Effector CD8-positive, alpha-beta T cell (primary cell): ENCODE data around the gene CCSER1.

Experiments
- DNase-seq: peaks from one replicate; lab custom pipeline; 2025; lab: John Stamatoyannopoulos, UW

CCSER1 gene

DNA sequence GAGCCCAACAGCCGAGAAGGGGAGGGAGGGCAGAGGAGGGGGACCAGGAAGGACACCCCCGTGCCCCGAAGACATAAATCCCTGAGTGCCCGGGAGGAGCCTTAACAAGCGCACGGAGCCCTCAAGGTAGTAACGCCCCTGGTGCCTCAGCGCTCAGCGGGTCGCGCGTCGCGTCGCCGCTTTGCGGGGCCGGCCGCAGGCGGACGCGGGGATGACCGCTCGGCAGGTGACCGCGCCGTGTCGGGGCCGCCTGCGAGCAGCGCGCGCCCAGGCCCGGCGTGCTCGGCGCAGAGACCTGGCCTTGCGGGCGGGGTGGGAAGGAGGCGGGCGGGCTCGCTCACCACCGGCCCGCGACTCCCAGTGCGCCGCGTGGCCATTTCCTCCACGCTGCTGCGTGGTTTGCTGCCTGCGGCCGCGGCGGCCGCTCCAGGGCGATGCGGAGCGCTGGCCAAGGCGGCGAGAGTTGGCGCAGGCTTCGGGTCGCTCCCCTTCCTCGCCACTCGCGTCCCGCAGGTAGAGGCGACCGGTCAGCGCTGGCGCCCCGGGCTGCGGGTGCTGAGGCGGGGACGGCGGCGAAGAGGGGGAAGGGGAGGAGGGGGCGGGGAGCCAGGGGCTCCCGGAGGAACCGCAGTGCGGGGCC lies 632 bp downstream of the CCSER1 start:
- DNase-seq: no peak

DNA sequence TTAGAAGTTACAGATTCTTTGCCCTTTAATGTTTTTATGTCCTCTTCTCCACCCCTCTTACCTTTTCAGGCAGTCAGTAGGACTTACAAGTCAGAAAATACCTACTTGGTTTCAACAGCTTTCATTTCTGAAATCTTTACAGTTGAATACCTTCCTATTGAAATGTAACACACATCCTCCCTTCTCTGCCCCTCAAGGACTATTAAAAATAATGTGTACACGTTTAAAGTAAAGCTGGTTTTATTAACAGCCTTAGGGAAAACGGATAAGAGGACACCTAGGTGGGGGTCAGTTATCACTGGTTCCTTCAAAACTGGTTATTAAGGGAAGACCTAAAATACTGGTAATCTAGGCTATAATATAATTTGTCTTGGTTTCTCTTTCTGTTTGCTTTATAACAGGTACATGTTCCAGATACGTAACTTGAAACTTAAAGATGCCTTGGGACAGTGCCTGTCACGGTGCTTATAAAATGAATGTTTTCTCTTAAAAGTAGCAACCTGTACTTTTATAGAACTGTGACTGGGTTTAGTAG lies 1.8 kb downstream of the CCSER1 start:
- DNase-seq: no peak

DNA sequence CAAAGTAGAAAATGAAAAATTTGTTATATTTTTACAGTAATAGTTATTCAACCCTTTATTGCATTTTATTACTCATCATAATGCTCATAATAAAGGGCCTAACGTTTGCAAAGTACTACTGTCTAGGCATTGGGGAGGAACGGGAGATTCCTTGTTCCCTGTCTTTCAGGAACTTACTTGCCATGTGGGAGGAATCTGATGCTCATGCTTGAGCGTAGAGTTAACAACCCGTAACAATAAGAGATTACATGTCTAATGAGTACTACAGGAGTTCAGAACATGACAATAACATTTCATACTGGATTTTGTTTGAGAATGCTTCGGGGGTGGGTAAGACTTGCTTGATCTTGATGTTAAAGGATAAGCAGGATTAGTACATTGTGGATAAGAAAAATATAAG lies 2.9 kb downstream of the CCSER1 start:
- DNase-seq: no peak

DNA sequence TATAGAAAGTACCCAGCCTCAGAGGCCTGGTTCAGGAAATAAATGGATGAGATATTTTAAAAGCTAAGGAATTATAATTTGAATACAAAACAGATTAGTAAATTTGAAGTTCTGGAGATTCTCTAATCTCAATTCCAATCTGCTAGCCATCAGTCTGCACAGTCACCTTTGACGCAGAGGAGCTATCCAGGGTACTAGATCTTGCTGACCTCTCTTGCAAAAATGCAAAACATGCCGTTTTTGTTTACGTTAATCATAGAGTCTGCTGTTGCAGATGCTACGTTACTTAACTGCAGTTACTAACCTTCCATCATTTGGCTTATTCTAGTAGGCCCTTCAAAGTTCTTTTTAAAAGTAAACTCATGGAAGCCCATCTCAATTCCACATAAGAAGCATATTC lies 10.4 kb downstream of the CCSER1 start:
- no peak for DNase-seq

GRCh38 chr4:90142081-90142480 lies 14.9 kb downstream of the CCSER1 start:
- DNase-seq: no peak

DNA sequence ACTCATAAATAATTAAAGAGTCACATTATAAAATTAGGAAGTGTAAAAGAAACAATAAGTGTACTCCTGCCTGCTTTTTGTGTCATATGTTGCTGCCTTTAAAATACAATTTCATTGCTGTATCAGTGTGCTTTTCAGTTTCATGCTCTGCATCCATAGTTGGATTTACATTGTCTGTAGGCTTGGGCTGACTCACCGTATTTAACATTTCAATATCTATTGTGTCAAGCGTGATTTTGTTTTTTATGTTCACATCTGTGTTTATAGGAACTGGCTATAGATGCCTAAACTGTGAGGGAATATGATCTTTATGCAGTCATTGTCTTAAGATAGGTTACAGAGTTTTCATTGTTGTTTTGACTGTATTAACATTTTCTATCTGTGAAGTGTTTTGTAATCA lies 18.1 kb downstream of the CCSER1 start:
- DNase-seq: no peak

DNA sequence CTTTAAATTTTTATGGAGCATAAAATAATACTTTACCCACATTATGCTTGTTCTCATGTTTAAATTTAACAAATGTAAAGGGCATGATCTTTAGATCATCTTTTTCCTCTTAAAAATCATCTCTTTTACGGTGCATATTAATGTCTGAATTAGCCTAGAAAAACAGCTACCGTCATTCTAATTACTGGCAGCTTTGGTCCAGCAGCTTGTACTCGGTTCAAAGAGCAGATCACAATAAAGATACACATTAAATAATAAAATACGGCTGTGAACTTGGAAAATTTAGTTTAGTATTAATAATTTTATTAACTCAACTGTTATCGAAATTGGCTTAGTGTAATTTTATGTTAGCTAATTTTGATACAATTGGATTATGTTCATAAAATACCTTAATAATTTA lies 19.1 kb downstream of the CCSER1 start:
- DNase-seq: no peak

DNA sequence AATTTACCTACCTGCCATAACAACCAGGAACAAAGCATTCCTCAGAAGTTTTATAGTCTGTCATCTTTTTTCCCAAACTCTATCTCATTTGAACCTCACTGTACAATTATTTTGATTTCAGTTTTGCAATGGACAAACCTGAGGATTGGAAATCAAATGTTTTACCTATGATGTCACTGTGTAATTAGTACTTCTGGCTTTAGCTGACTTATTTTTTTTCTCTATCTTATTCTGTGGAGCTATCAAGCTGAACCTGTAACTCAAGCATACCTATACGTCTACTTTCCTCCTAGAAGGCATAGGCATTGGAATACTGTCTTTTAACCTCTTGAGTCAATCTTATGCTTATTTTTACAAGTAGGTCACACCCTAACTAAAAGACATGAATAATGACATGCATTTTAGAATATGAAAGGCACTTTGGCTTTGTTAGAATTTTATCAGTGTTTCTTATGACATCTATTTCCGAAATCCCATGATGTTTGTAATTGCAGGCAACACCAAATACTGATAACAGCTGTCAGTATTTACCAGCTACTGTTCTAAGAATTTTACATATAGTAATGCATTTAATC lies 21.5 kb downstream of the CCSER1 start:
- no peak for DNase-seq

- DNase-seq: no peak
Measured at GRCh38 chr4:90152024-90152423, 24.8 kb downstream of the CCSER1 start.

DNA sequence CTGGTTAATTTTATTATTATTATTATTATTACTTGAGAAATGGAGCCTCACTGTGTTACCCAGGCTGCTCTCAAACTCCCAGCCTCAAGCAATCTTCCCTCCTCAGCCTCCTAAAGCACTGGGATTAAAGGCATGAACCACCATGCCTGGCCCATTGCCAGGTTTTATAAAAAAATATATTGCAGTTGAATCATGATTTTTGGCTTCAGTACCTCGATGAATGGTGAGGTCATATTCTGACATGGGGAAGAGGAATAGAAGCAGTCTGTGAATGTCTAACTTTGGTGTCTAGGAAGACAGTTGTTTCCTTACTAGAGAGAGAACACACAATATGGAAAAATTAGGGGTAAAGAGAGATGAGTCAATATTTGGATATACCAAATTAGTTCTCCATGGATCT lies 32.0 kb downstream of the CCSER1 start:
- DNase-seq: no peak

DNA sequence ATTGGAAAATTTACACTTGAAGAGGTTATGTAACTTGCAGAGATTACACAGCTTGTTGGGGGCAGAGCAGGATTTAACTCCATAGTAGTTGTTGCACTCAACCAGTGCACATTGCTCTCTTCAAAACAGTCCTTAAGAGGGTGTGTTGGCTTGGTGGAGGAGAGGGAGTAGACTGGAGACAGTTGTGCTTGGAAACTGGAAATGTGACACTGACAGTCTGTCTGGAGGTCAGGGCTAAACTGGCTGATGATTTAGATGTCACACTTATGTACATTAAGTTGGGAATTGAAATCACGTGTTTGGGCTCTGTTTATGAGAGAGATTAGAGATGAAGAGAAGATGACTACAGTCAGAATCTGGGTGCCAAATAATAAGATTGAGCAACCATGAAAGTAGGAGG lies 32.9 kb downstream of the CCSER1 start:
- DNase-seq: no peak

DNA sequence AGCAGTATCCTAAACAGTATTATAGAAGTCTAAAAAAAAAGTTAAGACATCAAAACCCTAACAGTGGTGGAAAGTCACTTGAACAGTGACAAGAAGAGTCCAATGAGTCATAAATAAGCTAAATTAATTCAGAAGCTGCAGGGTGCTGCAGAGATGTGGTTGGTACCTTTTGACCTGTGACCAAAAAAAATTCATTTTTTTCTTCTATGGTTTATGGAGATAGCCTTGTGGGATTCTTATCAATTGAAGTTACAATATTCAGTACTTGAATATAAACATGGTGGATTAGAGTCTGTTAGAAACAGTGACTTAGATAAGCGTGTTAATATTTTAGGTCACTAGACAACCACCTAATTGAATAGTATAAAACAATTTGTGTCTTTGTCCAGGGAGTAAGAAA lies 35.4 kb downstream of the CCSER1 start:
- DNase-seq: no peak

DNA sequence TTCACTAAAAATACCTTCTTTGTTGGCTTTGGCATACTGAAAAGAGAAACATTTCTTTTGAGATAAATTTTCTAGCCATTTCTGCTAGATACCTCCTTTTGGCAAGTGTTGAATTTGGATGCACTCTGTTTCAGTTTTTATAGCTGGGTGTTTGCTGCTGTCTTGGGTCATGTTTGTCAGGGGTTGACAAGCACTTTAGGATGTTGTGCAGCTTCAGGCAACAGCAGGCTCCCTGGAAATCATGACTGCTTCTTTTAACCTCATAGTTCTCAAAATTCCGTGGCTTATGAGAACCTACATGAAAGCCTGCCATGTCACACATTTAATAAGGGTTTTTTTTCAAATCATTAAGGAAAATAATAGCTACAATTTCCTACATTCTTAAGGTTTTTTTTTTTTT lies 36.7 kb downstream of the CCSER1 start:
- DNase-seq: no peak

DNA sequence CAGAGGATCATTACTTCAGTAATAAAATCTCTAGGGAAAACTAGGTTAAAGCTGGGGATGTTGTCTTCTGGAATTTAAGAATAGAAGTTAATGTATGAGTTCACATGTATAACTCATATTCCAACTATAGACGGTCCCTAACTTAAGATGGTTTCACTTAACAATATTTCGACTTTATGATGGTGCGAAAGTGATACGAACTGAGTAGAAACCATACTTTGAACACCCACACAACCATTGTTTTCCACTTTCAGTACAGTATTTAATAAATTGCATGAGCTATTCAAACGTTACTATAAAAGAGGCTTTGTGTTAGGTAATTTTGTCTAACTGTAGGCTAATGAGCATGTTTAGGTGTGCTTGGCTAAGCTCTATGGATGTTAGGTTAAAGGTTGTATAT lies 38.7 kb downstream of the CCSER1 start:
- DNase-seq: no peak

- DNase-seq: no peak
Measured at GRCh38 chr4:90171491-90171890, 44.3 kb downstream of the CCSER1 start.

DNA sequence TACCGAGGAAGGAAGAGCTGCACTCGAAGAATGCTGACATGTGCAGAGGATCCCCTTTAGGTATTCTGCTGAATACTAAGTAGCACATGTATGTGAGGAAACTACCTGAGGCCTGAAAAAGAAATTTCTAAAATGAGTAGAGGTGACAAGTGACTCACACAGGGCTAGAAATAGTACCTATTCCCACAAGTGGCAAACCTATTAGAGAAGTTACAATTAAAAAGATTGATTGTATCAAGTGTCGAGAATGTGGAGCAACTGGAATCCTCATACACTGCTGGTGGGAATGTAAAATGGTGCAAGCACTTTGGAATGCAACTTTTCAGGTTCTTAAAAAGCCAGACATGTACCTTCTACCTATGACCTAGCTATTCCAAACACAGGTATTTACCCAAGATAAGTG lies 47.4 kb downstream of the CCSER1 start:
- no peak for DNase-seq

GRCh38 chr4:90181644-90182043 lies 54.5 kb downstream of the CCSER1 start:
- no peak for DNase-seq

GRCh38 chr4:90183254-90183653 lies 56.1 kb downstream of the CCSER1 start:
- DNase-seq: no peak

DNA sequence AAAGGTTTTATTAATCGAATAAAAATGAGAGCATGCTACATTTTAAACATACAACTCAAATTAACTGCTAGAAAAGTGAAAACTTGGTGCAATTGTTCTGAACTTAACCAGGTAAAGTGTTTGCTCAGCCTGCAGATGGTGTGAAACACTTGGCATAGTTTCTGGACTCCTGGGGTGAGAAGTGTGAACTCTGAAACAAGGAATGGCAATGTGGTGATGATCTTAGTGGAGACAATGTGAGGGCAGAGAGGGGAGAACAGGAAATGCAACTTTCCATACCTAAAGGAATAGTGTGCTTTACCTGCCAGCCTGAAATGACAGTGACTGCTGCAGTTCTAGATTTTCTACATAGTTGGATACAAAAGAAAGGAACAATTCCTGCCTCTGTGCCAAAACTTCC lies 57.4 kb downstream of the CCSER1 start:
- no peak for DNase-seq

- no peak for DNase-seq
Measured at GRCh38 chr4:90185416-90185815, 58.2 kb downstream of the CCSER1 start.

- no peak for DNase-seq
Measured at GRCh38 chr4:90186229-90186628, 59.0 kb downstream of the CCSER1 start.

- no peak for DNase-seq
Measured at GRCh38 chr4:90187148-90187884, 60.1 kb downstream of the CCSER1 start.

DNA sequence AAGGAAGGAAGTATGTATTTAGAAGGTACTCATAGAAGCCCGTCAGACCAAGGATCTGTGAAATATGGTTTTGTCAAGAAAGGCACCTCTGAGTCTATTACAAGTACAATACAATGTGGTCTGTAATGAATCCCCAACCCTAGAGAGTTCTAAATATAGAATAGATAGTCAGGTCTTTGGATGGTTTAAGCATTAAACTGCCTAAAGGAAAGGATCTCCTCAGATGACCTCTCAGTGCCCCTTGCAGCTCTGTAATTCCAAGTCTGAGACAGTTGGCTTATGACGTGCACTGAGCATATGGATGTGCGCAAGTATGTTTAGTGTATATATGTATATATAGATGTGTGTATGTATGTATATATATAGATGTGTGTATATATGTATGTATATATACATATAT lies 62.0 kb downstream of the CCSER1 start:
- no peak for DNase-seq
